ENCODE measurements around the gene RCBTB1.
A peak's percentile ranks its signal among the peaks of the same experiment; 100 is the strongest.

RCBTB1 gene

GRCh38 chr13:49630580-49630979 lies 45.2 kb upstream of the RCBTB1 start:
- no peak overlapping the region for H2AFZ ChIP-seq (ENCODE audit: low read depth, low read length, severe bottlenecking)
- H3K4me2 ChIP-seq (ENCODE audit: low read depth, low read length, poor library complexity, severe bottlenecking): no peak overlapping the region
- peaks cover 44% of the 10 kb centered on the region for H3K79me2 ChIP-seq (ENCODE audit: insufficient read depth, low read length)

GRCh38 chr13:49629947-49630346 lies 44.6 kb upstream of the RCBTB1 start:
- H3K9me3 ChIP-seq (ENCODE audit: insufficient read depth, low read length): no peaks in the 10 kb centered on the region
- no peaks in the 10 kb centered on the region for H3K9me2 ChIP-seq (replicated peaks; ENCODE audit: insufficient read depth, low read length)
- TF ChIP-seq CTCF (IDR thresholded peaks at IDR 0.05; ENCODE audit: insufficient read depth, low read length, poor library complexity, severe bottlenecking) (no peak), EZH2phosphoT487 (conservative IDR thresholded peaks at IDR 0.05; ENCODE audit: low read length) (no peak)
- no peaks in the 10 kb centered on the region; the same call in 1 of the 2 replicates for H3F3A ChIP-seq (ENCODE audit: insufficient read depth)
- peaks cover 44% of the 10 kb centered on the region for H3K79me2 ChIP-seq (ENCODE audit: insufficient read depth, low read length)
- H3K27me3 ChIP-seq (ENCODE audit: low read length): no peaks in the 10 kb centered on the region
- H4K20me1 ChIP-seq (ENCODE audit: low read depth, low read length): no peaks in the 10 kb centered on the region
- no peak overlapping the region for H2AFZ ChIP-seq (ENCODE audit: low read depth, low read length, severe bottlenecking)
- peak overlapping the region; percentile 74 for H3K27ac ChIP-seq (ENCODE audit: low read depth, low read length)
- no peaks in the 10 kb centered on the region for H3K36me3 ChIP-seq (ENCODE audit: low read length)
- peak overlapping the region; percentile 70 for H3K4me2 ChIP-seq (ENCODE audit: low read depth, low read length, poor library complexity, severe bottlenecking)
- peak overlapping the region; percentile 76; the same call in 1 of the 2 replicates for H3K9ac ChIP-seq (ENCODE audit: low read length)
- no peak overlapping the region for H3K4me3 ChIP-seq (ENCODE audit: insufficient read depth, low read length, poor library complexity, severe bottlenecking)

More at GRCh38 chr13:49630580-49630979, 45.2 kb upstream of the RCBTB1 start:
- Histone ChIP-seq H3K9ac (ENCODE audit: low read length) (no peak overlapping the region), H3K27ac (ENCODE audit: low read depth, low read length) (no peak overlapping the region), H4K20me1 (ENCODE audit: low read depth, low read length) (no peaks in the 10 kb centered on the region), H3F3A (ENCODE audit: insufficient read depth) (no peaks in the 10 kb centered on the region; the same call in 1 of the 2 replicates), H3K9me2 (replicated peaks; ENCODE audit: insufficient read depth, low read length) (no peaks in the 10 kb centered on the region), H3K36me3 (ENCODE audit: low read length) (no peaks in the 10 kb centered on the region), H3K4me3 (ENCODE audit: insufficient read depth, low read length, poor library complexity, severe bottlenecking) (no peak overlapping the region), H3K27me3 (ENCODE audit: low read length) (no peaks in the 10 kb centered on the region), H3K9me3 (ENCODE audit: insufficient read depth, low read length) (no peaks in the 10 kb centered on the region)
- TF ChIP-seq CTCF (IDR thresholded peaks at IDR 0.05; ENCODE audit: insufficient read depth, low read length, poor library complexity, severe bottlenecking) (no peak), EZH2phosphoT487 (conservative IDR thresholded peaks at IDR 0.05; ENCODE audit: low read length) (no peak)

- no peaks in the 10 kb centered on the region for H3K36me3 ChIP-seq (ENCODE audit: low read length)
- peak overlapping the region; percentile 70 for H3K4me2 ChIP-seq (ENCODE audit: low read depth, low read length, poor library complexity, severe bottlenecking)
- H3K4me3 ChIP-seq (ENCODE audit: insufficient read depth, low read length, poor library complexity, severe bottlenecking): peak overlapping the region; percentile 81
- H3K9ac ChIP-seq (ENCODE audit: low read length): peak overlapping the region; percentile 76
- no peaks in the 10 kb centered on the region for H4K20me1 ChIP-seq (ENCODE audit: low read depth, low read length)
- H3K9me3 ChIP-seq (ENCODE audit: insufficient read depth, low read length): no peaks in the 10 kb centered on the region
- TF ChIP-seq EZH2phosphoT487 (conservative IDR thresholded peaks at IDR 0.05; ENCODE audit: low read length) (no peak), CTCF (IDR thresholded peaks at IDR 0.05; ENCODE audit: insufficient read depth, low read length, poor library complexity, severe bottlenecking) (no peak)
- H3K27me3 ChIP-seq (ENCODE audit: low read length): no peaks in the 10 kb centered on the region
- H3K9me2 ChIP-seq (replicated peaks; ENCODE audit: insufficient read depth, low read length): no peaks in the 10 kb centered on the region
- H2AFZ ChIP-seq (ENCODE audit: low read depth, low read length, severe bottlenecking): no peak overlapping the region
- no peaks in the 10 kb centered on the region; the same call in 1 of the 2 replicates for H3F3A ChIP-seq (ENCODE audit: insufficient read depth)
- H3K27ac ChIP-seq (ENCODE audit: low read depth, low read length): peak overlapping the region; percentile 74
- peaks cover 44% of the 10 kb centered on the region for H3K79me2 ChIP-seq (ENCODE audit: insufficient read depth, low read length)
Measured at GRCh38 chr13:49629196-49629938, 44.0 kb upstream of the RCBTB1 start.
